ENCODE data around the gene NDUFA1. TPM values are rescaled to one million over a fixed set of nuclear protein-coding genes. Genes with fewer than 3 reads are reported as not detected.

NDUFA1 gene
- total and polyA plus RNA-seq, 12 donors: 395 to 2,208 (median 548) TPM

GRCh38 chrX:119833905-119834304, 37.7 kb upstream of the NDUFA1 start:
- no peak for TF ChIP-seq CTCF (IDR thresholded peaks at IDR 0.05)
- no peaks in the 10 kb centered on the region for H3K4me1 ChIP-seq
- H3K4me3 ChIP-seq: no peak overlapping the region
- H3K9me3 ChIP-seq: no peaks in the 10 kb centered on the region
- DNase-seq (no peak), ATAC-seq (no peak)
- intact Hi-C loops (cut with DNase I): no loop called here
- H3K27me3 ChIP-seq: no peaks in the 10 kb centered on the region
- H3K27ac ChIP-seq: no peak overlapping the region
- peaks cover 0 to 86% (median 6%) of the 10 kb centered on the region in 9 donors for H3K36me3 ChIP-seq
- 87 to 91% methylated on average over 3 of the region's 3 CpGs for WGBS, 2 donors

GRCh38 chrX:119852382-119853353, 19.0 kb upstream of the NDUFA1 start, which contains the start of gene UPF3B:
Gene UPF3B (minus strand): TSS chrX:119852963. CDS start chrX:119852928, 35 bp downstream.
- intact Hi-C loops (cut with DNase I): loop anchor here in 4 of 10 donors (1.0 to 10.0 kb wide), 5 partner anchors 18 to 58 kb away; partner anchors contain the start of genes NDUFA1 (in 2 of the 4), RNF113A (in 2 of the 4) and RPL39 (in 1 of the 4)

GRCh38 chrX:119853444-119853843, 18.2 kb upstream of the NDUFA1 start:
- Histone ChIP-seq H3K27me3 (peaks cover 0 to 6% (median 0%) of the 10 kb centered on the region in 7 donors), H3K36me3 (peaks cover 0 to 26% (median 0%) of the 10 kb centered on the region in 9 donors), H3K9me3 (no peaks in the 10 kb centered on the region), H3K4me1 (peaks cover 0 to 14% (median 6%) of the 10 kb centered on the region in 9 donors), H3K27ac (peak overlapping the region in 9 of 10 donors; percentile 59 to 96 (median 90)), H3K4me3 (peak overlapping the region in 9 of 10 donors; percentile 47 to 83 (median 74))
- 14 to 20% methylated on average over 10 of the region's 10 CpGs for WGBS, 2 donors
- ATAC-seq (peak in 4 of 8 donors; percentile 37 to 46 (median 45)), DNase-seq (no peak)
- no peak for TF ChIP-seq CTCF (IDR thresholded peaks at IDR 0.05)
- intact Hi-C loops (cut with DNase I): loop anchor here in 4 of 10 donors (1.0 to 10.0 kb wide), 5 partner anchors 17 to 59 kb away; partner anchors contain the start of genes NDUFA1 (in 2 of the 4), RNF113A (in 2 of the 4) and RPL39 (in 1 of the 4)

More at GRCh38 chrX:119852382-119853353, 19.0 kb upstream of the NDUFA1 start, which contains the start of gene UPF3B:
- peak within 1 kb of the TSS; percentile 44 to 96 (median 89) for H3K27ac ChIP-seq
- H3K4me1 ChIP-seq: peaks cover 0 to 14% (median 6%) of the 10 kb centered on the region in 9 donors
- peak; percentile 92 to 95 for DNase-seq
- peaks cover 0 to 33% (median 0%) of the 10 kb centered on the region in 9 donors for H3K36me3 ChIP-seq
- 0 to 1% methylated on average over 38 to 54 of the region's 54 CpGs for WGBS, 2 donors
- ATAC-seq: peak; percentile 97 to 99 (median 99)
- H3K9me3 ChIP-seq: no peaks in the 10 kb centered on the region
- H3K27me3 ChIP-seq: peaks cover 0 to 6% (median 0%) of the 10 kb centered on the region in 7 donors
- H3K4me3 ChIP-seq: peak within 1 kb of the TSS; percentile 47 to 83 (median 70)
- TF ChIP-seq CTCF (IDR thresholded peaks at IDR 0.05): peak in 1 of 9 donors; percentile 6

GRCh38 chrX:119870626-119871131, 953 bp upstream of the NDUFA1 start:
- H3K27me3 ChIP-seq: no peaks in the 10 kb centered on the region
- peaks cover 0 to 16% (median 0%) of the 10 kb centered on the region in 9 donors for H3K36me3 ChIP-seq
- ATAC-seq: peak in 7 of 8 donors; percentile 29 to 57 (median 48)
- H3K4me1 ChIP-seq: peaks cover 0 to 29% (median 8%) of the 10 kb centered on the region in 9 donors
- no peak for DNase-seq
- intact Hi-C loops (cut with DNase I): loop anchor here in 7 of 10 donors (1.0 to 10.0 kb wide), 6 partner anchors 17 to 86 kb away; partner anchors contain the start of genes RPL39 (in 5 of the 7) and UPF3B (in 1 of the 7)
- peak overlapping the region; percentile 89 to 97 (median 94) for H3K27ac ChIP-seq
- no peaks in the 10 kb centered on the region for H3K9me3 ChIP-seq
- H3K4me3 ChIP-seq: peak overlapping the region; percentile 50 to 81 (median 68)
- 0 to 1% methylated on average over 25 of the region's 25 CpGs for WGBS, 2 donors
- TF ChIP-seq CTCF (IDR thresholded peaks at IDR 0.05): no peak
